ENCODE measurements around the gene IGSF9. TPM values are rescaled to one million over a fixed set of nuclear protein-coding genes. Genes with fewer than 3 reads are reported as not detected.

The IGSF9 gene
- total RNA-seq, 2 experiments from 2014 or later = not detected

GRCh38 chr1:159925719-159926078 lies 19.7 kb downstream of the IGSF9 start:
- H3K4me3 Mint-ChIP-seq = peak overlapping the region; percentile 94
- peaks cover 0 to 4% of the 10 kb centered on the region in 2 experiments for H3K9me3 ChIP-seq (ENCODE audit: control insufficient read depth in 1 of 2, insufficient read depth in 1 of 2, low read length in 2 of 2)
- peaks cover 46% of the 10 kb centered on the region for H3K4me1 ChIP-seq (ENCODE audit: insufficient read depth, low read length)
- H3K4me1 Mint-ChIP-seq (ENCODE audit: low read depth) = peaks cover 41% of the 10 kb centered on the region
- ChIA-PET CTCF (interaction anchor here (0.9 to 4.5 kb wide), 5 partner anchors 18 to 145 kb away, joined by 3 to 27 read pairs (median 7); partner anchors contain the start of gene DUSP23), POLR2A (interaction anchor here (0.6 to 3.5 kb wide), 11 partner anchors 10 to 337 kb away, joined by 3 to 15 read pairs (median 4); partner anchors contain the start of genes DCAF8, DUSP23, IGSF8 and IGSF9)
- no peaks in the 10 kb centered on the region for H3K9me3 Mint-ChIP-seq
- H3K36me3 Mint-ChIP-seq (ENCODE audit: low read depth) = peaks cover 43% of the 10 kb centered on the region
- H3K27me3 ChIP-seq (ENCODE audit: control insufficient read depth in 1 of 2, insufficient read depth in 2 of 2, low read length in 2 of 2) = no peaks in the 10 kb centered on the region
- peak overlapping the region; percentile 94 for H3K27ac Mint-ChIP-seq
- peak overlapping the region; percentile 99 to 100 for H3K27ac ChIP-seq (ENCODE audit: low read depth in 1 of 2, low read length in 2 of 2)
- peaks cover 24% of the 10 kb centered on the region for H3K36me3 ChIP-seq (ENCODE audit: insufficient read depth, low read length)
- intact Hi-C loops (cut with DNase I, micrococcal nuclease) = loop anchor here (2.0 to 10.0 kb wide), 6 partner anchors 35 to 359 kb away; partner anchors contain the start of genes DUSP23 (in 1 of the 2), IGSF8 (in 1 of the 2), PEX19 (in 1 of the 2) and PIGM (in 1 of the 2)
- ATAC-seq (ENCODE audit: poor library complexity) (peak; percentile 4), DNase-seq (peak in 2 of 14 experiments; percentile 12 to 29)
- peak overlapping the region; percentile 98 for H3K4me3 ChIP-seq (ENCODE audit: low read length)
- TF ChIP-seq CTCF (IDR thresholded peaks at IDR 0.05) = no peak
- H3K27me3 Mint-ChIP-seq = no peaks in the 10 kb centered on the region

- H3K9me3 ChIP-seq (ENCODE audit: control insufficient read depth in 1 of 2, insufficient read depth in 1 of 2, low read length in 2 of 2) = peaks cover 0 to 1% of the 10 kb centered on the region in 2 experiments
- ChIA-PET POLR2A (interaction anchor here (0.6 to 3.5 kb wide), 18 partner anchors 9 to 1258 kb away, joined by 3 to 18 read pairs (median 4); partner anchors contain the start of genes DCAF8, DUSP23, IGSF8 and IGSF9), CTCF (interaction anchor here (0.9 to 4.5 kb wide), 7 partner anchors 17 to 144 kb away, joined by 3 to 27 read pairs (median 4); partner anchors contain the start of genes DUSP23 and IGSF9)
- Mint-ChIP-seq H3K27ac (peak within 1 kb of the TSS; percentile 94), H3K9me3 (no peaks in the 10 kb centered on the region), H3K4me3 (peak within 1 kb of the TSS; percentile 94), H3K4me1 (ENCODE audit: low read depth) (peaks cover 44% of the 10 kb centered on the region), H3K27me3 (no peaks in the 10 kb centered on the region), H3K36me3 (ENCODE audit: low read depth) (peaks cover 49% of the 10 kb centered on the region)
- H3K4me1 ChIP-seq (ENCODE audit: insufficient read depth, low read length) = peaks cover 53% of the 10 kb centered on the region
- ATAC-seq (ENCODE audit: poor library complexity) (peak; percentile 52), DNase-seq (peak; percentile 76 to 95 (median 88))
- H3K4me3 ChIP-seq (ENCODE audit: low read length) = peak within 1 kb of the TSS; percentile 98
- H3K36me3 ChIP-seq (ENCODE audit: insufficient read depth, low read length) = peaks cover 31% of the 10 kb centered on the region
- no peak for TF ChIP-seq CTCF (IDR thresholded peaks at IDR 0.05)
- H3K27me3 ChIP-seq (ENCODE audit: control insufficient read depth in 1 of 2, insufficient read depth in 2 of 2, low read length in 2 of 2) = no peaks in the 10 kb centered on the region
- intact Hi-C loops (cut with DNase I, micrococcal nuclease) = loop anchor here (2.0 to 10.0 kb wide), 6 partner anchors 34 to 360 kb away; partner anchors contain the start of genes DUSP23 (in 1 of the 2), IGSF8 (in 1 of the 2), PEX19 (in 1 of the 2) and PIGM (in 1 of the 2)
- H3K27ac ChIP-seq (ENCODE audit: low read depth in 1 of 2, low read length in 2 of 2) = peak within 1 kb of the TSS; percentile 99 to 100
Observed at GRCh38 chr1:159924791-159925718, 20.4 kb downstream of the IGSF9 start, which contains the start of gene TAGLN2. Gene TAGLN2 (minus strand): TSS chr1:159925507. CDS start chr1:159920509, 4,998 bp downstream.
